Measurements from ENCODE around the gene FBH1.
"Not testable (repeated sequence)": the region's sequence is repeated elsewhere in the genome, so short reads cannot be mapped to it uniquely, and the experiment has no call there.

FBH1 gene

GRCh38 chr10:5958077-5958476, 68.0 kb downstream of the FBH1 start:
- DNase-seq, result no peak

- DNase-seq, result no peak
Measured at GRCh38 chr10:5958675-5959074, 68.6 kb downstream of the FBH1 start.

GRCh38 chr10:5959142-5959541, 69.1 kb downstream of the FBH1 start:
- no peak for DNase-seq

GRCh38 chr10:5959581-5960069, 69.6 kb downstream of the FBH1 start:
- no peak for DNase-seq

- DNase-seq, result no peak
Measured at GRCh38 chr10:5960070-5960972, 70.3 kb downstream of the FBH1 start.

GRCh38 chr10:5960973-5961275, 70.9 kb downstream of the FBH1 start:
- not testable (repeated sequence) for DNase-seq

GRCh38 chr10:5961405-5962100, 71.5 kb downstream of the FBH1 start:
- DNase-seq, result no peak

GRCh38 chr10:5962358-5962940, 72.4 kb downstream of the FBH1 start:
- DNase-seq, result not testable (repeated sequence)

GRCh38 chr10:5963071-5963470, 73.0 kb downstream of the FBH1 start:
- no peak for DNase-seq

GRCh38 chr10:5963591-5963990, 73.5 kb downstream of the FBH1 start:
- no peak for DNase-seq

GRCh38 chr10:5964736-5965135, 74.7 kb downstream of the FBH1 start:
- DNase-seq, result no peak

- DNase-seq, result no peak
Measured at GRCh38 chr10:5965266-5965665, 75.2 kb downstream of the FBH1 start.

GRCh38 chr10:5968037-5968680, 78.1 kb downstream of the FBH1 start:
- DNase-seq, result no peak

- no peak for DNase-seq
Measured at GRCh38 chr10:5968681-5969453, 78.8 kb downstream of the FBH1 start.

GRCh38 chr10:5970066-5970465, 80.0 kb downstream of the FBH1 start:
- no peak for DNase-seq

GRCh38 chr10:5970527-5970926, 80.5 kb downstream of the FBH1 start:
- DNase-seq, result no peak

GRCh38 chr10:5971315-5971832, 81.3 kb downstream of the FBH1 start:
- no peak for DNase-seq

- DNase-seq, result no peak
Measured at GRCh38 chr10:5971886-5972285, 81.8 kb downstream of the FBH1 start.

GRCh38 chr10:5973069-5973468, 83.0 kb downstream of the FBH1 start:
- DNase-seq, result no peak

GRCh38 chr10:5975641-5976473, 85.8 kb downstream of the FBH1 start:
- peak in 6 of 58 donors; percentile 5 to 26 (median 20) for DNase-seq
